GM23338 (cell line): ENCODE data around the gene LMBRD1. TPM values are rescaled to one million over a fixed set of nuclear protein-coding genes. Genes with fewer than 3 reads are reported as not detected.

Experiments
- ATAC-seq: fragments of 200-7000 bp; cut with Tn5 transposase; 3 replicates; pipeline ENCODE4 v1.9.1; 2020
- DNase-seq: peaks from one replicate; pipeline ENCODE4 v3.0.0-alpha.2; 2015; ENCODE audit warnings: low spot score
- H2AFZ ChIP-seq: fragments of 200-600 bp; sonication (generic); 2 replicates; pipeline ENCODE4 v1.8.0; 2016; ENCODE audit warnings: antibody characterized with exemption, mild to moderate bottlenecking, moderate library complexity
- H3F3A ChIP-seq: fragments of 200-600 bp; sonication (generic); replicated peaks from 2 replicates; pipeline ENCODE4 v1.8.0; 2017; ENCODE audit warnings: antibody characterized with exemption, mixed run types, low read depth
- H3K27ac ChIP-seq: fragments of 200-600 bp; sonication (generic); 2 replicates; pipeline ENCODE4 v1.6.1; 2016; ENCODE audit warnings: low read depth
- H3K27me3 ChIP-seq: fragments of 200-600 bp; sonication (generic); 2 replicates; pipeline ENCODE4 v1.8.0; 2016; ENCODE audit warnings: mild to moderate bottlenecking, mixed run types, moderate library complexity; ENCODE audit not compliant: insufficient read depth
- H3K36me3 ChIP-seq: fragments of 200-600 bp; sonication (generic); 2 replicates; pipeline ENCODE4 v1.8.0; 2016; ENCODE audit warnings: mild to moderate bottlenecking; ENCODE audit not compliant: insufficient read depth
- H3K4me1 ChIP-seq: fragments of 200-600 bp; sonication (generic); 2 replicates; pipeline ENCODE4 v1.8.0; 2016; ENCODE audit warnings: mild to moderate bottlenecking, moderate library complexity; ENCODE audit not compliant: insufficient read depth
- H3K4me2 ChIP-seq: fragments of 200-600 bp; sonication (generic); 2 replicates; pipeline ENCODE4 v1.7.1; 2017; ENCODE audit warnings: mixed run types
- H3K4me3 ChIP-seq: fragments of 200-600 bp; sonication (generic); 2 replicates; pipeline ENCODE4 v1.6.1; 2016; ENCODE audit warnings: mixed run types
- H3K79me2 ChIP-seq: fragments of 200-600 bp; sonication (generic); replicated peaks from 2 replicates; pipeline ENCODE4 v1.8.0; 2017; ENCODE audit warnings: mild to moderate bottlenecking; ENCODE audit not compliant: insufficient read depth
- H3K9me2 ChIP-seq: fragments of 200-600 bp; sonication (generic); 2 replicates; pipeline ENCODE4 v1.8.0; 2017; ENCODE audit not compliant: insufficient read depth
- H4K20me1 ChIP-seq: fragments of 200-600 bp; sonication (generic); replicated peaks from 2 replicates; pipeline ENCODE4 v1.8.0; 2017; ENCODE audit warnings: mild to moderate bottlenecking; ENCODE audit not compliant: insufficient read depth
- H3K27ac Mint-ChIP-seq: 2 replicates; pipeline ENCODE4 v1.8.0; 2020; ENCODE audit warnings: inconsistent platforms, mild to moderate bottlenecking, moderate library complexity, mixed read lengths
- H3K27me3 Mint-ChIP-seq: 3 replicates; pipeline ENCODE4 v1.8.0; 2022; ENCODE audit warnings: low read depth, mild to moderate bottlenecking, moderate library complexity, mixed read lengths, inconsistent platforms; ENCODE audit not compliant: insufficient read depth, poor library complexity
- H3K36me3 Mint-ChIP-seq: 3 replicates; pipeline ENCODE4 v1.8.0; 2021; ENCODE audit warnings: low read depth, mild to moderate bottlenecking, inconsistent platforms, moderate library complexity, mixed read lengths
- H3K4me1 Mint-ChIP-seq: 3 replicates; pipeline ENCODE4 v1.8.0; 2020; ENCODE audit warnings: mild to moderate bottlenecking, inconsistent platforms, mixed read lengths
- H3K4me3 Mint-ChIP-seq: 3 replicates; pipeline ENCODE4 v1.8.0; 2021; ENCODE audit warnings: moderate library complexity, mild to moderate bottlenecking, inconsistent platforms, mixed read lengths
- H3K9me3 Mint-ChIP-seq: 3 replicates; pipeline ENCODE4 v1.8.0; 2020; ENCODE audit warnings: moderate library complexity, mild to moderate bottlenecking, inconsistent platforms, mixed read lengths
- CREB1 ChIP-seq: fragments of 250-450 bp; sonication (Bioruptor Pico); IDR thresholded peaks from 2 replicates; pipeline ENCODE4 v1.5.0; 2020; ENCODE audit warnings: low read depth, mild to moderate bottlenecking, moderate library complexity
- EZH2 ChIP-seq: fragments of 200-600 bp; sonication (generic); IDR thresholded peaks from one replicate; pipeline ENCODE4 v1.8.0; 2017; ENCODE audit warnings: antibody characterized with exemption, mild to moderate bottlenecking, low read depth; ENCODE audit not compliant: unreplicated experiment
- EZH2phosphoT487 ChIP-seq: fragments of 200-600 bp; sonication (generic); IDR thresholded peaks from one replicate; pipeline ENCODE4 v1.8.1; 2018; ENCODE audit warnings: antibody characterized with exemption; ENCODE audit not compliant: unreplicated experiment
- JUNB ChIP-seq: IDR thresholded peaks from one replicate; pipeline ENCODE4 v1.6.1; 2016; ENCODE audit warnings: antibody characterized with exemption; ENCODE audit not compliant: unreplicated experiment
- NANOG ChIP-seq: IDR thresholded peaks from 2 replicates; pipeline ENCODE4 v1.6.1; 2016; ENCODE audit warnings: antibody characterized with exemption, borderline replicate concordance
- POLR2AphosphoS5 ChIP-seq: IDR thresholded peaks from 2 replicates; pipeline ENCODE4 v1.6.1; 2016; ENCODE audit warnings: antibody characterized with exemption, low read depth
- REST ChIP-seq: IDR thresholded peaks from one replicate; pipeline ENCODE4 v1.6.1; 2018; ENCODE audit warnings: antibody characterized with exemption; ENCODE audit not compliant: unreplicated experiment
- ZNF114 ChIP-seq: fragments of 250-450 bp; sonication (Bioruptor Pico); IDR thresholded peaks from 2 replicates; pipeline ENCODE4 v1.5.0; 2020; ENCODE audit warnings: mild to moderate bottlenecking, moderate library complexity
- ZNF331 ChIP-seq: fragments of 250-450 bp; sonication (Bioruptor Pico); IDR thresholded peaks from 2 replicates; pipeline ENCODE4 v1.5.0; 2020; ENCODE audit warnings: low read depth, mild to moderate bottlenecking, moderate library complexity
- ZNF462 ChIP-seq: fragments of 250-450 bp; sonication (Bioruptor Pico); IDR thresholded peaks from 2 replicates; pipeline ENCODE4 v1.5.0; 2020; ENCODE audit warnings: mild to moderate bottlenecking, moderate library complexity
- polyA plus RNA-seq: library from polyadenylated mRNA; unstranded; fragments of >200 nt; fragmentation: Nextera tagmentation; extraction: Ambion mirVana; gene quantifications from 2 replicates; pipeline ENCODE4 v1.2.1, GENCODE V29; 2016
- total RNA-seq: library from RNA; depleted of rRNA; stranded (reverse); fragments of >200 nt; shearing (Covaris generic); gene quantifications from 2 replicates; pipeline ENCODE4 v1.2.3, GENCODE V29; 2014

The LMBRD1 gene
- total and polyA plus RNA-seq, 2 experiments from 2014 or later: 20.3 to 21.0 TPM

GRCh38 chr6:69820438-69820837 lies 23.6 kb upstream of the LMBRD1 start (continued):
- no peak for TF ChIP-seq ZNF462 (CRISPR knock-in tag)
- TF ChIP-seq ZNF331: no peak
- no peak for TF ChIP-seq ZNF114 (CRISPR knock-in tag)
- TF ChIP-seq CREB1 (CRISPR knock-in tag): no peak

- DNase-seq (no peak), ATAC-seq (no peak)
- H3K4me1 Mint-ChIP-seq: peaks cover 17% of the 10 kb centered on the region
- Histone ChIP-seq H2AFZ (no peak overlapping the region), H3K4me3 (no peak overlapping the region), H3K79me2 (no peaks in the 10 kb centered on the region), H4K20me1 (no peaks in the 10 kb centered on the region), H3K9me2 (0 out of 2 replicates have a peak, but pooled peaks cover 4% of the 10 kb centered on the region), H3K27ac (no peak overlapping the region), H3K4me2 (no peak overlapping the region), H3K27me3 (no peaks in the 10 kb centered on the region), H3K36me3 (no peaks in the 10 kb centered on the region), H3K4me1 (peaks cover 18% of the 10 kb centered on the region), H3F3A (no peaks in the 10 kb centered on the region)
- H3K36me3 Mint-ChIP-seq: no peaks in the 10 kb centered on the region
- H3K27me3 Mint-ChIP-seq: peaks cover 2% of the 10 kb centered on the region
- no peak overlapping the region for H3K4me3 Mint-ChIP-seq
- H3K9me3 Mint-ChIP-seq: no peaks in the 10 kb centered on the region
- no peak overlapping the region for H3K27ac Mint-ChIP-seq
- TF ChIP-seq NANOG (no peak), CREB1 (CRISPR knock-in tag) (no peak), ZNF331 (no peak), EZH2phosphoT487 (no peak), REST (no peak), POLR2AphosphoS5 (no peak), EZH2 (no peak), ZNF114 (CRISPR knock-in tag) (no peak), JUNB (no peak)
Measured at GRCh38 chr6:69820018-69820417, 23.2 kb upstream of the LMBRD1 start.
